DND-41 (cell line): ENCODE measurements around the gene RCAN1.

Experiments used
- EZH2 ChIP-seq: IDR thresholded peaks from 3 replicates; pipeline ENCODE4 v1.6.1; 2012; ENCODE audit warnings: borderline replicate concordance, low read depth, mild to moderate bottlenecking, moderate library complexity, low read length, inconsistent platforms; ENCODE audit not compliant: severe bottlenecking
- TF ChIP-seq, protein P1 (sequence below): IDR thresholded peaks from 2 replicates; pipeline ENCODE4 v1.5.1; 2012; ENCODE audit warnings: borderline replicate concordance, low read length, moderate library complexity, mild to moderate bottlenecking; ENCODE audit not compliant: poor library complexity, severe bottlenecking; ENCODE audit errors: extremely low read depth

DNA sequence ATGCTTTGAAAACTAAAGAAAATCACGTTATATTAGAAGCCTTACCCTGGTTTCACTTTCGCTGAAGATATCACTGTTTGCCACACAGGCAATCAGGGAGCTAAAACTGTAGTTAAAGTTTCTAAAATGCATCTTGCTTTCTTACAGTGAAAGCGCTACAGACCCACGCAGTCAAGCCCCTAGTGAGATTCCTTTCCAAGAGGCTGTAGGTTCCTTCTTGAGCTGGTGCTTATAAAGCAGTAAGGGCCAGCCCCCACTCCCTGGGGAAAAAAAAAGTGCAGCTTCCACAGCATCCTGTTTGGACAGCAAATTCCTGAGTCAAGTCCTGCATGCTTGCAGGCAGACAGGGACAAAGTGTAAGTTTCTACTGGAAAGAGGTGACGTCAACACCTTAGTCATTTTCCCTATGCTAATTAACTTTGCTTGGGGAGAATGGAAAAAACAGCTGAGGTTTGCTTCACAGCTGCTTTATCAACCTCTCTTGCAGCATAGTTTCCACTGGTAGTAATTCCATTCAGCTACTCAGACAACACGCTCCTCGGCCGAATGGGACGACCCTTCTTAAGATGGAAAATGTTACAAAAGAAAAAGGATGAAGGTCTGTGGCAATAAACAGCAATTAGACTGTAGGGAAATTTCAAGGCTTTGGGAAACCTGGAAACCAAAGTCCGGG lies 88.2 kb downstream of the RCAN1 start:
- TF ChIP-seq, protein P1, sequence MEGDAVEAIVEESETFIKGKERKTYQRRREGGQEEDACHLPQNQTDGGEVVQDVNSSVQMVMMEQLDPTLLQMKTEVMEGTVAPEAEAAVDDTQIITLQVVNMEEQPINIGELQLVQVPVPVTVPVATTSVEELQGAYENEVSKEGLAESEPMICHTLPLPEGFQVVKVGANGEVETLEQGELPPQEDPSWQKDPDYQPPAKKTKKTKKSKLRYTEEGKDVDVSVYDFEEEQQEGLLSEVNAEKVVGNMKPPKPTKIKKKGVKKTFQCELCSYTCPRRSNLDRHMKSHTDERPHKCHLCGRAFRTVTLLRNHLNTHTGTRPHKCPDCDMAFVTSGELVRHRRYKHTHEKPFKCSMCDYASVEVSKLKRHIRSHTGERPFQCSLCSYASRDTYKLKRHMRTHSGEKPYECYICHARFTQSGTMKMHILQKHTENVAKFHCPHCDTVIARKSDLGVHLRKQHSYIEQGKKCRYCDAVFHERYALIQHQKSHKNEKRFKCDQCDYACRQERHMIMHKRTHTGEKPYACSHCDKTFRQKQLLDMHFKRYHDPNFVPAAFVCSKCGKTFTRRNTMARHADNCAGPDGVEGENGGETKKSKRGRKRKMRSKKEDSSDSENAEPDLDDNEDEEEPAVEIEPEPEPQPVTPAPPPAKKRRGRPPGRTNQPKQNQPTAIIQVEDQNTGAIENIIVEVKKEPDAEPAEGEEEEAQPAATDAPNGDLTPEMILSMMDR = no peak
- no peak for TF ChIP-seq EZH2
